Suppressor macrophage treated with lipopolysaccharide for 1 hour (primary cell): ENCODE data around the gene ALDOA.
A peak's percentile ranks its signal among the peaks of the same experiment; 100 is the strongest.
"Not testable (repeated sequence)": the region's sequence is repeated elsewhere in the genome, so short reads cannot be mapped to it uniquely, and the experiment has no call there.

Experiments
- DNase-seq, 3 donors: peaks; one replicate each; pipeline ENCODE4 v3.0.0-alpha.2; 2020 to 2022

ALDOA gene

DNA sequence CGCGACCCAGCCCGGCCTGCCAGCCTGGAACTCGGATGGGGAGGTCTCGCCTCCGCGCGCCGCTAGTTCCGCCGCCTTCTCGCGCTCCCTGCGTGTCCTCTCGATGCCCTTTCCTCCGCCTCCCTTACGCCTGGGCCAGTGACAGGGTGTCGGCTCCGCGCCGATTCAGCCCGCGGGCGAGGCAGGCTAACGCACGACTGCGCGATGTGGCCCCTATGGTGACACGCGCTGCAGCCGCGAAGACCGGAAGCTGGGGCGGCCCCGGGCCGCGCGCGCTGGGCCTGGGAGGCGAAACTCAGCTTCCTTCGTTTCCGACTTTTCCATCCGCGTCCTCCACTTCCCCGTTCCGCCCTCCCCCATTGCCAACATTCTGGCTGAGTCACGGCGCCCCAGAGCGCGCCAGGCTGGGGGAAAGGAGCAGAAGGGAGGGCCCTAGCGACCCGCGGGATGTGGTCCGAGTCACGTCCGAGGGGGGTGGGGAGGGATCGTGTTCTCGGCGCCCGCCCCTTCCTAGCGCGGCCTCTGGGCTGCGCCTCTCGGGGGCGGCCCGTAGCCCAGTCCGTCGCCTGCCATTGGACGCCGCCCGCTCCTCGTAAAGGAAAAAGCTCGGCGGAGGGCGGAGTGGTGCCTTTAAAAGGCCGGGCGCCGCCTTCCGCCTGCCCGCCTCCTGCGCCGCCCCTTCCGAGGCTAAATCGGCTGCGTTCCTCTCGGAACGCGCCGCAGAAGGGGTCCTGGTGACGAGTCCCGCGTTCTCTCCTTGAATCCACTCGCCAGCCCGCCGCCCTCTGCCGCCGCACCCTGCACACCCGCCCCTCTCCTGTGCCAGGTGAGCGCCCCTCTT lies at the start of gene ALDOA:
Gene ALDOA, plus strand, starts transcription at position 659 of the 841 bp plus-strand sequence. CDS start 1,138 bp downstream, outside the sequence.
- peak; percentile 99 for DNase-seq

DNA sequence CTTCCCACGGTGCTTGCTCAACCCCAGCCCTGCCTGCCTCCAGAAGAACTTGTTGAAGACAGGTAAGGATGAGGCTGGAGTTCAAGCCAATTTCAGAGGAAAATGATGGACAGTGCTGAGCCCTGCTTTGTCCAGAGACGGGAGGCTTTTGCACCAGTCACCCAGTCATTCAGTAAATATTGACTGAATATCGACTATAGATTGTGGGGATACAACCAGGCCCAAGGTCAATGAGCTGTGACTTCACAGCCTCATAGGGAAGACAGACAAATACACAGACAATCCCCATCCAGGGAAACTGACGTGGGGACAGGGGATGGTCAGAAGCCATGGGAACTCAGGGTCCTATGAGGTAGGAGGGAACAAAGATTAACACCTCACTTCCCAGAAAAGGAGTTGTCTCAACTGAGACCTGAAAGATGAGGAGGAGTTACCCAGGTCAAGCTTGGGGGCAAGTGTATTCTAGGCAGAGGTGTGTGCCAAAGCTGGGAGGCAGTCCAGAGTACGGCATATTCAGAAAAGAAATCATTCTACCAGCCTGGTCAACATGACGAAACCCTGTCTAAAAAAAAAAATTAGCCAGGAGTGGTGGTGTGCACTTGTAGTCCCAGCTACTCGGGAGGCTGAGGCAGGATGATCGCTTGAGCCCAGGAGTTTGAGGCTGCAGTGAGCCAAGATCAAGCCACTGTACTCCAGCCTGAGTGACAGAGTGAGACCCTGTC lies 48.8 kb upstream of the ALDOA start:
- DNase-seq = no peak

DNA sequence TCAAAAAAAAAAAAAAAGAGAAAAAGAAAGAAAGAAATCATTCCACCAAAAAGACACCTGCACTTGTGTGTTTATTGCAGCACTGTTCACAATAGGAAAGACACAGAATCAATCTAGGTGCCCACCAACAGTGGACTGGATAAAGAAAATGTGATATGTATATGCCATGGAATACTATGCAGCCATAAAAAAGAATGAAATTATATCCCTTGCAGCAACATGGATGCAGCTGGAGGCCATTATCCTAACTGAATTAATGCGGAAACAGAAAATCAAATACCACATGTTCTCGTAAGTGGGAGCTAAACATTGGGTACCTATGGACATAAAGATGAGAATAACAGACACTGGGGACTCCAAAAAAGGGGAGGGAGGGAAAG lies 48.3 kb upstream of the ALDOA start:
- no peak for DNase-seq

GRCh38 chr16:30017937-30018336 lies 47.6 kb upstream of the ALDOA start:
- DNase-seq = not testable (repeated sequence)

- DNase-seq = no peak
Observed at GRCh38 chr16:30018731-30019158, 46.8 kb upstream of the ALDOA start.

DNA sequence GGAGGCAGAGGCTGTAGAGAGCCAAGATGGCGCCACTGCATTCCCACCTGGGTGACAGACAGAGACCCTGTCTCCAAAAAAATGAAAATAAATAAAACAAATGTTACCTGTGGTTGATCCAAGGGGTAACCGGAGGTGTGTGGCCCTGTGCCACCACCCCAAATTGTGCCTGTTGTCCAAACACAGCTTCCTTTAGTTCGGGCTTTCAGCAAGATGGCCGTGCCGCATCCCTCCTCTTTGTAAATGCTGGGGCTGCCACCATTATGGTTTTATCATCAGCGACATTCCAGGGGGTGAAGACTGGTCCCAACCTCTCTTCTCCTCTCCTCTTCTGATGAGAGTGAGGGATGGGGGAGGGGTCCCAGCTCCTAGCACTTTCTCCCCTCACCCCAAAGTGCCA lies 42.7 kb upstream of the ALDOA start, which contains the start of gene C16orf92:
Gene C16orf92, plus strand, starts transcription at position 312 of the 400 bp plus-strand sequence. CDS start 143 bp downstream, outside the sequence.
- no peak for DNase-seq

- DNase-seq = no peak
Observed at GRCh38 chr16:30023586-30023985, 42.0 kb upstream of the ALDOA start.

DNA sequence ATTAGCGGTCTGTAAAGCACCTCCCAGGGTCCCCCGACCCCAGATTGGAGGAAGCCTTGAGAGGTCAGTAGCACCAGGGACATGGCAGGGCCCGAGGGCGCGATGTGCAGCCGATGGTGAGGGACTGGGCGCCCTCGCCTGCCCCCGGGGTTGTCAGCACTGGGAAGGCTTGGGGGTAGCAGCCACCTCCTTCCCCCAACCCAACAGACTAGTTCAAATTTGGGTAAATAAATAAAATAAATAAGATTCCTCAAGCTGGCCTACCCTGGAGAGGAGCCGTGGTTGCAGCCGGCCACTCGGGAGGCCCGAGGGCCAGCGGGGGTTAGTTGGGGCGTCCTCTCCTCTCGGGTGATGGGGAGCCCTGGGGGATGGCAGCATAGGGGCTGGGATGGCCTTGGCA lies 41.1 kb upstream of the ALDOA start:
- DNase-seq = no peak

DNA sequence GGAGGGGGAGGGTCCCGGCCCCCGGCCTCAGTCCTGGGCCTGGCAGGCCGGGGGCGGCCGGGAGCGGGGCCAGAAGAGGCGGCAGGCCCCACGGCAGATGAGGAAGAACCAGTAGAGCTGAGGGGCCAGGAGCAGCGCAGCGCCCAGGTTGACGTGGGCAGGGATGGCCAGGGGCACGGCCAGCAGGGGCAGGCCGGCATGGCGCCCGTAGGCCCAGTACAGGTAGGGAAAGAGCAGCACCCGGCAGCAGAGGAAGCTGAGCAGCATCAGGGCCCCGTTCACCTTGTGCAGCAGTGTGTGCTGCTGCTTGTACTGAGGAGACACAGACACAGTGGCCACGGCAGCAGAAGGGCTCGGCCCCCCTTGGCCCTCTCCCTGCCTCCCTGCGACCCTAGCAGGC lies 40.4 kb upstream of the ALDOA start:
- no peak for DNase-seq

DNA sequence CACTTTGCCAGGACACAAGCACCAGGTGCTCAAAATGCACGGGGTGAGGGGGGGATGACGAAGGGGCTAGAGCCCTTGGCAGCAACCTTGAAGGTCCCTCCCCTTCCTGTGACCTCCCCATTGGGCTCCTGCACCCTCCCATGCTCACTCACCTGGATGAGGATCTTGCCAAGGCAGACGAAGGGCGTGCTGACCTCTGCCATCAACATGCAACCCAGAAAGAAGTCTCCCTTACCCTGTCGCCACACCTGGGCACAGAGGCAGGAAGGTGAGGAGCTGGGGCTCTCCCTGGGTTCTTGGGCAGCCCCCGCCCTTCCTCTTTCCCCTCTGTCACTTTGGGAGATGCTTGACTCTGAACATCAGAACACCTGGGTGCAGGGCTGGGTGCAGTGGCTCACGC lies 40.0 kb upstream of the ALDOA start:
- no peak for DNase-seq

GRCh38 chr16:30026449-30026848 lies 39.1 kb upstream of the ALDOA start:
- DNase-seq = no peak

DNA sequence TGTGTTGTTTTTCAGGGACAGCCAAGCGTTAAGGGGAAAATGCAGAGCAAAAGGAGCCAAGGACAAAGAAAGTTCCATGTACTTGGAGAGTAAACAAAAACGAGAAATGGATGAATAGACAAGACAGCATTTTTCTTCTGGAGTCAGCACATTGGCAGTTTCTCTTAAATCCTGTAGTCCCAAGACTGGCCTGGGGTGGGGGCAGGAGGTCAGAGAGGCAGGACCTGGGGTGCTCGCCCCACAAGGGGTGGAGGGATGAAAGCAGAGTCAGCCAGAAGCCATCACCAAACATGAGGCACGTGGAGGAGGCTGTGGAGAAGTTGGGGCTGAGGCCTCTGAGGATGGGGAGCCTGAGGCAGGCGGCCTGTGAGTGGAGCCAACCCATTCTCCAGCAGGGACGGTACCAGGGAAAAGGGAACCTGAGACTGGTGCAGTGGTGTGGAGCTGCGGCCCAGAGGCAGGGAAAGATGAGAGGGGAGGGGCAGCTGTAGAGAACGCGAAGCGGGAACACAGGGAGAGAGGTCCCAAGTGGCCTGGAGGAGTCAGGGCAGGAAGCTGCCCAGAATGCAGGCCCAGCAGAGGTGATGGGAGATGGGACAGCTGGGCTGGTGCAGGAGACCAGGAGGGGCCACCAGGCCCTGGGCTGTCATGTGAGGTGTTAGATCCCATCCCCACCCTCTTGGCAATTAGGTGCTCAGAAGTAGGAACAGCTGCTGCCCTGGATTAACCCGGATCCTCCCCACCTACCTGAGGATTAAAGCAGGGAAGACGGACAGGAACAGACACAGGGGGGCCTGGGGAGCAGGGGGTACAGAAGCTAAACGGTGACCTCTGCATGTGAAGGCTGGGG lies 37.7 kb upstream of the ALDOA start:
- no peak for DNase-seq

DNA sequence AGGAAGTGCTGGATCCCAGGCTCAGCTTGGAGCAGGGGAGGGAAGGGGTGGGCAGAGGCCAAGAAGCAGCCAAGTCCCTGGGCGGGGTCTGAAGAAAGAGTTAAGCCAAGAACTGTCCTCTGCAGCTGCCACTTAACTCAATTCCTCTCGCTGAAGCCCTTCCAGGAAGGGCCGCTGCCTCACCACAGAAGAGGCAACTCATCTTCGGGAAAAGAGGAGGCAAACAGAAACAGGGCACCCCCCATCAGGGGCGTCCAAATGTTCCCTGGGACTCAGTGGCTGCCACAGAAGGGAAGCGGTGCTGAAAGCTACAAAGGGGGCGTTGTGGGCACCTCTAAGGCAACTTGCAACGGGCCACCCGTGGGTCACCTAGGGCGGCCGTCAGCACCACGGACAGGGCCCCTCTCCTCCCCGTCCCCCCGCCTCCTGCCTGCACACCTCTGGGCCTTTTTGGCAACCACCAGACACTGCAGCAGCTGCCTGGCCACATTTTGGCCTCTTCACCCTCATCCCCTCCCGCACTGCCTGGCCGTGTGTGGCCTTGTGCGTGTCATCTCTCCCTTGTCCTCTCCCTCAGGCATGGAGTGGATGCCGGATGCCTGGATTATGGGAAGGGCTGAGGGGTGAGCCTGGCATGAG lies 37.0 kb upstream of the ALDOA start:
- DNase-seq = peak in 1 of 3 donors; percentile 43

DNA sequence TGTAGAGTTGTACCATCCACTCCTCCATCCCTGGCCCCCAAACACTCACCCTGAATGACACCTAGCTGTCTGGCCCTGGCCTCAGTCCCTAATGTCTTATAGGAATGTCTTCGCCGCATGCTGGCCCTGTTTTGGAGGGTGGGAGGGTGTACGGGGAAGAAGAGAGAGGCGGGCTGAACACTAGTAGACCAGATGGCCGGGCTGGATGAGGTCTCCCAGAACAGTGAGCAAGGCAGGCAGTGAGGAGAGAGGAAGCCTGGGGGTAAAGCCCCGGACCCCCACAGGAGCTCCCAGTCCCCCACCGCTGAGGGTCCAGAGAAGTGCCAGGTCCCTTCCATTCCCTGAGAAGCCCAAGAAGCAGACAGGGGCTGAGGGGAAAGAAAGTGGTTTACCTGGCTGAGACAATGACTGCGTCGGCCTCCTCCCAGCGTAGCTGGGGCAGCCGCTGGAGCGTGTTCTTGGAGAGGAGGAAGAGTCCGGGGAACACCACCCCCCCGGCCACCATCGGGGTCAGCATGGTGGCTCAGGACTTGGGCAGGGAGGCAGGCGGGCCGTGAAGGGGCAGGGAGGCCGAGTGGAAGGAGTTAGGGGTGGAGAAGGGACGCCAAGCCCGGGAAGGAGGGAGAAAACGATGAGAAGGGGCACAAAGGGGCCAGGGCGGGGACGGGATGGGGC lies 35.4 kb upstream of the ALDOA start:
- DNase-seq = no peak

DNA sequence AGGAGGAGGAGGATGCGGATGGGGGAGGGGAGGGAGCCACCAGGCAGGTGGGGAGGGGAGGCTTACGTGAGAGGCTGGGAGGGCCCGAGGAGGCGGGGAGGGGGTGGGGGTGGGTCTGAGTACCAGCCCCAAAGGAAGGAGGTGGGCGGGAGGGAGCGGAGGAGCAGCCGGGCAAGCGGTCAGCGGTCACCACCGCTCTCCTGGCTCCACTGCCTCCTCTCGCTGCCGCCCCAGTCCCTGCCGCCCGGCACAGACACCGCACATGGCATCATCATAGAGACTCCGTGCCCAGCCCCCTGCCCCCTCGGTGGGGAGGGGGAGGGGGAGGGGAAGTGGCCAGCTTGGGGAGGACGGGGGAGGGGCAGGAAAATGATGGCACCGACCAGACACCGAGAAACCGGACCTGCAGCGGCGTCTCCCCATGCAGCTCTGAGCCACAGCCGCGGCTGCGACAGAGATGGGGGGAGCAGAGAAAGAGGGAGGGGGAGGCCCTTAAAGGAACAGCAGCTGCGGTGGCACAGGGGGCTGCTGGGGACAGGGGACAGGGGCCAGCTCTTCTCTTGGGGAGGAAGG lies 34.6 kb upstream of the ALDOA start, which contains the start of gene TLCD3B:
Gene TLCD3B, minus strand, starts transcription at position 431 of the 573 bp plus-strand sequence. CDS start 744 bp downstream, outside the sequence.
- no peak for DNase-seq

GRCh38 chr16:30031477-30031918 lies 34.1 kb upstream of the ALDOA start:
- no peak for DNase-seq

DNA sequence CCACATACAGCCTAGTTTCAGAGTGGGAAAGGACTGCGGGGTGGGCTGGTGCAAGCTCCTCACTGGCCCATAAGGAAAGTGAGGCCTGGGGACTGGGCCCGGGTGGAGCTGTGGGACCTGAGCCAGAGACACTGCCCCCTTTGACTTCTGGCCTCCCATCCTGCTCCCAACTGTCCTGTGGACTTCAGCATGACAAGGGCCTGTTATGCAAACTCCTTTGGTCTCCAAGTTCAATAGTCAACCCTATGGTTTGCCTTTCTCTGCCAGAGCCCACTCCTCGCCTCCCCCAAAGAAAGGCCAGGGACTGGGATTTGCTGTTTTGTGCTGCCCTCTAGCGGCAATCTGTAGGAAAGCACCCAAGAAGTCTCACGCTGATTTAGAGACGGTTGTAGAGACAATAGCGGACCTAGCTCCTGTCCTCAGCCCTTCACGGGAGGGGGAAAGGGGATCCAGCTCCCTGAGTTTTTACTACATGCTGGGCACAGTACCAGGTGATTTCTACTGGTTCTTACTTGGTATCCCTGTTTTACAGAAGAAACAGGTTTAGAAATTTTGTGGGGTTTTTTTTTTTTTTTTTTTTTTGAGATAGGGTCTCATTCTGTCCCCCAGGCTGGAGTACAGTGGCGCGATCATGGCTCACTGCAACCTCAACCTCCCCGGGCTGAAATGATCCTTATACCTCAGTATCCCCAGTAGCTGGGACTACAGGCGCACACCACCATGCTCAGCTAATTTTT lies 33.3 kb upstream of the ALDOA start:
- DNase-seq = peak; percentile 71 to 81 (median 75)

DNA sequence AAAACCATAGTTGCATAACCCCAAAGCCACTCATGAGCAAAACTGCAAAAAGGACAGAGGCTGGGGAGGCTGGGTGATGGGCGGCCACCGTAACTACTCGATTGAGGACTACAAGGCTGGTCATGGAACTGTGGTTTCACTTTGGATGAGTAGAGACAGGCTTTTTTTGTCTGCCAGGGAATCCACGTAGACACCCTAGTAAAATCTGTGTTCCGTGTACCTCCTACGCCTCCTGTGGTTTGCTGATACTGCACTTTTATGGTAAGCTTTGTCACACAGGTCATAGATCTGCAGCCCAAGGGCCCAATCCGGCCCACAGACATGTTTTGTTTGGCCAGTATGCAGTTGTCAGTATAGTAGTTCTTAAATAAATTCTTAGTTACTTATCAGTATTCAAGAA lies 32.3 kb upstream of the ALDOA start:
- DNase-seq = no peak

DNA sequence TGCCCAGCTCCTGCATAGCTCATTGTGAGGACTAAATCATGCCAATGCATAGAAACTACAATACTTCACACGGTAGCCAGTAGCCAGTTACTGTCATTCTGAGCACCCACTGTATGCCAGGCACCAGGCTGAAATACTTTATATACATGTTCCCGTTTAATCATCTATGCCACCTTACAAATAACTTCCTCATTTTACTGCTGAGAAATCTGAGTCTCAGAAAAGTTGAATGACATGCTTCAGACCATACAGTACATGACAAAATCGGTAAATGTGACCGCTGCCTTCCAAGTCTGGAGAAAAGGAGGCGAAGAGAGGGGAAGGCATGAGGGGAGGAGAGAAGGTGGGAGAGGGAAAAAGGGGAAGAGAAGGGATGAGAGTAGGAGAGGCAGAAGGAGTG lies 25.3 kb upstream of the ALDOA start:
- peak; percentile 18 to 62 (median 60) for DNase-seq

DNA sequence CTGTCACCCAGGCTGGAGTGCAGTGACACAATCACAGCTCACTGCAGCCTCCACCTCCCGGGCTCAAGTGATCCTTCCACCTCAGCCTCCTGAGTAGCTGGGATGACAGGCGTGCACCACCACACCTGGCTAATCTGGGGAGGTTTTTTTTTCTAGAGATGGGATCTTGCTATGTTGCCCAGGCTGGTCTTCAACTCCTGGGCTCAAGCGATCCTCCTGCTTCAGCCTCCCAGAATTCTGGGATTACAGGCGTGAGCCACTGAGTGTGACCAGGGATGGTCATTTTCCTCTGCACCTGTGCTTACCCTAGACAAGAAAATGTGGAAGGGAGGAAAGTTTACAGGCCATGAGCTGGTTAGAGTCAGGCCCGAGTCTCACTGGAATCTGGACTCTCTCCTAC lies 24.9 kb upstream of the ALDOA start:
- DNase-seq = not testable (repeated sequence)

DNA sequence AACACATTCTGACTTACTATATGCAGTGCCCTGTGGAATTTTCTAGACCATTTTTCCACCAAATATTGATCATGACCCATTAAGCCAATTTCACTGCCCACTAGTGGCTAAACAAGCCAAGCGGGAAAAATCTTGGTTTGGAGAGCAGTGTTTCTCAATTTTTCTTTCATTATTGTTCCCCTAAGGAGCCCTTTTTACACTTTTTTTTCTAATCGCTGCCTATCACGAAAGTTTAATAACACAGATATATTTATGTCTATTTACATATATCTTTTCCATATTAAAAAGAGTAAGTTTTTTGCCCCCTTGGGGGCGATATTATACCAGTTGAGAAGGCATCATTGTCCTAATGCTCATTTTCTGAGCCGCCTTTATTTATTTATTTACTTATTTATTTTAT lies 23.7 kb upstream of the ALDOA start:
- peak; percentile 65 to 69 (median 69) for DNase-seq
